Uterus (tissue), 4 donors: ENCODE measurements around the gene NRXN3. TPM values are rescaled to one million over a fixed set of nuclear protein-coding genes. Genes with fewer than 3 reads are reported as not detected.

ENCODE experiments used
- DNase-seq, 2 donors: peaks; one replicate each; pipeline ENCODE4 v3.0.0-alpha.2; 2019 to 2020
- H3K27ac ChIP-seq, 2 donors: fragments of 200-600 bp; sonication (generic); 1 replicate in 1 of 2; 2 replicates in 1 of 2; pipeline ENCODE4 v1.5.1; 2016 to 2018
- H3K27me3 ChIP-seq, 2 donors: fragments of 200-600 bp; sonication (generic); one replicate each; pipeline ENCODE4 v1.5.1; 2018 to 2019; ENCODE audit warnings: control low read depth in 1 of 2
- H3K36me3 ChIP-seq, 2 donors: fragments of 200-600 bp; sonication (generic); one replicate each; pipeline ENCODE4 v1.5.1; 2019; ENCODE audit warnings: control low read depth in 1 of 2
- H3K4me1 ChIP-seq, 2 donors: fragments of 200-600 bp; sonication (generic); one replicate each; pipeline ENCODE4 v1.5.1; 2018 to 2019; ENCODE audit warnings: control low read depth in 1 of 2
- H3K4me3 ChIP-seq, 2 donors: fragments of 200-600 bp; sonication (generic); 1 replicate in 1 of 2; 2 replicates in 1 of 2; pipeline ENCODE4 v1.5.1; 2018 to 2019; ENCODE audit warnings: mild to moderate bottlenecking in 1 of 2
- H3K9me3 ChIP-seq, 2 donors: fragments of 200-600 bp; sonication (generic); one replicate each; pipeline ENCODE4 v1.5.1; 2019; ENCODE audit warnings: control low read depth in 1 of 2
- CTCF ChIP-seq, 4 experiments: fragments of 200-600 bp in 2 of 4; fragments of 450-650 bp in 2 of 4; sonication (generic) in 2 of 4; IDR thresholded peaks; one replicate each; pipeline ENCODE4 v1.5.1; 2016 to 2019; ENCODE audit warnings: antibody characterized with exemption in 4 of 4, mild to moderate bottlenecking in 2 of 4, moderate library complexity in 1 of 4
- POLR2A ChIP-seq, 2 donors: fragments of 450-650 bp; IDR thresholded peaks; one replicate each; pipeline ENCODE4 v1.6.1; 2016; ENCODE audit warnings: antibody characterized with exemption in 2 of 2, mild to moderate bottlenecking in 1 of 2, moderate library complexity in 1 of 2
- intact Hi-C: fragments of 100-400 bp; cut with DNase I; formaldehyde crosslinking; loops from one replicate; pipeline ENCODE4 v1.15.1; 2023; ENCODE audit warnings: low total_unique reads
- total RNA-seq, 4 donors: library from RNA; depleted of rRNA in 3 of 4; stranded (reverse); fragments of >200 nt in 3 of 4; gene quantifications; one replicate each; pipeline versions ENCODE4 v1.1.0 to v1.2.4, GENCODE V29; 2014 to 2023
- donor health status: DM: yes; HTN: yes; CAD: no.

The NRXN3 gene
- total RNA-seq, 4 donors from 2014 or later = 2.9 to 17.0 (median 4.4) TPM

DNA sequence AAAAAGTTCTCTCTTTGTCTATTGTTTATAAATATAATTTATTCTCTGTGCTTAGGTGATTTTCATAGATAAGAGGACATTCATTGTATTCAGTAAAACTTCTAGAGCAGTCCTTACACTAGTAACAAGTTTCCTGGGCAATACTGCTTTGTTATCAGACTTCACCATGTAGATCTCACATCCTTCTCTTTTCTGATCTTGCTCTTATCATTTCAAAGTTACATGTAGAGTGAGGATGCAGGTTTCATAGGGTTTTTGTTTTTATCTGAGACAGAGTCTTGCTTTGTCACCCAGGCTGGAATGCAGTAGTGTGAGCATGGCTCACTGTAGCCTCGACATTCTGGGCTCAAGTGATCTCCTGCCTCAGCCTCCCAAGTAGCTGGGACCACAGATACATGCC, 1251.6 kb downstream of the NRXN3 start:
- Histone ChIP-seq H3K4me3 (no peak overlapping the region), H3K9me3 (no peaks in the 10 kb centered on the region), H3K27me3 (no peaks in the 10 kb centered on the region), H3K27ac (no peak overlapping the region), H3K4me1 (no peaks in the 10 kb centered on the region), H3K36me3 (no peaks in the 10 kb centered on the region)
- intact Hi-C loops = no loop called here
- DNase-seq = no peak
- TF ChIP-seq POLR2A (IDR thresholded peaks at IDR 0.05) (no peak), CTCF (IDR thresholded peaks at IDR 0.05) (no peak)

- intact Hi-C loops = no loop called here
- Histone ChIP-seq H3K9me3 (no peaks in the 10 kb centered on the region), H3K36me3 (no peaks in the 10 kb centered on the region), H3K4me3 (no peak overlapping the region), H3K27me3 (no peaks in the 10 kb centered on the region), H3K4me1 (no peaks in the 10 kb centered on the region), H3K27ac (no peak overlapping the region)
- TF ChIP-seq CTCF (IDR thresholded peaks at IDR 0.05) (no peak), POLR2A (IDR thresholded peaks at IDR 0.05) (no peak)
- DNase-seq = no peak
Observed at GRCh38 chr14:79424462-79424861, 1254.3 kb downstream of the NRXN3 start.

DNA sequence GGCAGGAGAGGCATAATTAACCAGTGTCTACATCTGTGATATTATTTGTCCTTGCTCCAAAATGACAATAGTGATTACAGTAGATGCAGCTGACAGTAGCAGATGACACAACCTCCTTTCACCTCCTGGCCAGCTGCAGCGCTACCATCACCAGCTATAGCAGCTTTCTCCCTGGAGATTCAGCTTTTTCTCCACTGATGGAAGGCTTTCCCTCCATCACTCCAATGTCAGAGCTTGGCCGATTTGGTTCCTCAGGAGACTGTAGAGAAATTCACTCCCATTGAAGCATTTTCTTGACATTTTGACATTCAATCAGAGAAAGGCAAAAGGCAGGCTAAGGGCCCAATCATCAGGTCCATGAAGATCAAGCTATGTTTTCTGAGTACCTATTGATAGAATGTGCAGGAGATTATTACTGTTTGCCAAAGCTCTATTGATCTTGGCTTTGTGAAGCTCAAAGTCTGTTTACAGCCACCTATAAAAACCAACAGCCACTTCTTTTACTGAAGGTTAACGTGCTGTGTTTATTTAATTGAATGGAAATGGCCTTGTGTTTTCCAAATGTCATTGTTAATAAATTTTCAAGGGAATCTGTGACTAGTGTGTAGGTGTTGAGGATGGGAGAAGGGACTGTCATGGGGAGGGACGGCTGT, 1256.1 kb downstream of the NRXN3 start:
- no peaks in the 10 kb centered on the region for H3K4me1 ChIP-seq
- DNase-seq = no peak
- TF ChIP-seq POLR2A (IDR thresholded peaks at IDR 0.05) = no peak
- TF ChIP-seq CTCF (IDR thresholded peaks at IDR 0.05) = no peak
- no peaks in the 10 kb centered on the region for H3K9me3 ChIP-seq
- no peaks in the 10 kb centered on the region for H3K36me3 ChIP-seq
- intact Hi-C loops = no loop called here
- H3K27me3 ChIP-seq = no peaks in the 10 kb centered on the region
- no peak overlapping the region for H3K27ac ChIP-seq
- no peak overlapping the region for H3K4me3 ChIP-seq

DNA sequence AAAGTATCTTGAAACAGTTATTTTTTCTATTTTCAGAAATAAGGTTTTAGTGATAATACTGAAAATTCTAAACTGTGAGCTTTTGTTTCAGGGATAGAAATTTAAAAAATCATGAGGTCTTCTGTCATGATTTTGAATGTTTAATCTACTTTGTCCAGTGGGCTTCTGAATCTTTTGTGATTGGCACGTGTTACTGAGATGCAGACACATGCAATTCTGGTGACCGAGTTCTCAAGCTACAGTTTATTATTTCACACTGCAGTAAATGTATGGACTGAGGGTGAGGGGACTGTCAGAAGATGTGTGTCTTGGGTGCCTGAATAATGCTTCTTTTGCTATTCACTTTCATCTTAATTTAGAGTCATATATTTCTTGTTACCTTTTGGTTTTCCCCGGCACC, 1262.5 kb downstream of the NRXN3 start:
- Histone ChIP-seq H3K36me3 (no peaks in the 10 kb centered on the region), H3K27me3 (no peaks in the 10 kb centered on the region), H3K9me3 (no peaks in the 10 kb centered on the region), H3K4me3 (no peak overlapping the region), H3K4me1 (no peaks in the 10 kb centered on the region), H3K27ac (no peak overlapping the region)
- no peak for DNase-seq
- TF ChIP-seq POLR2A (IDR thresholded peaks at IDR 0.05) (no peak), CTCF (IDR thresholded peaks at IDR 0.05) (no peak)
- intact Hi-C loops = no loop called here

DNA sequence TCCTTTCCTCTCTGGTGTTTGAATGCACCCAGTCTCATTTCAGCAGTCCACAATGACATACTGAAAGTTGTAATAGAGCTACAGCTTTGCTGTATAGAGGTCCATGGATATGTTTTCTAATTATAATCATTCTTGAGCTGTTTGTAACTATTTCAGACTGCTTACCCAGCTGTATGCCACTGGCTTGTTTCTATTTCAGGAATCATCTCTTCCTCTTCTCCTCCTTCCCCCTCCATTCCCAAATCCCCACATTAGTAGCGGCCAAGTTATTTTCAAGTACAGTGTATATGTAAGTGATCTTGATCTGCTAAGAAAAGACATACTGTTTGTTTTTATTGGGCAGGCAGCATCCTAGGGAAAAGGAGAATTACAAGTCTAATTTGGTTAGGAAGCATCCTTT, 1266.2 kb downstream of the NRXN3 start:
- Histone ChIP-seq H3K27ac (no peak overlapping the region), H3K27me3 (no peaks in the 10 kb centered on the region), H3K4me3 (no peak overlapping the region), H3K36me3 (no peaks in the 10 kb centered on the region), H3K9me3 (no peaks in the 10 kb centered on the region), H3K4me1 (no peaks in the 10 kb centered on the region)
- DNase-seq = no peak
- intact Hi-C loops = no loop called here
- TF ChIP-seq CTCF (IDR thresholded peaks at IDR 0.05) (no peak), POLR2A (IDR thresholded peaks at IDR 0.05) (no peak)
